ENCODE results near the gene KDM4D. TPM values are rescaled to one million over a fixed set of nuclear protein-coding genes. Genes with fewer than 3 reads are reported as not detected.

KDM4D gene
- total and polyA plus RNA-seq, 9 of the 15 experiments (the other 6 are each of a cell fraction or from before 2014, with no cell fraction given): 0.34 to 1.1 (median 0.50) TPM

- TF ChIP-seq GTF3C2 (IDR thresholded peaks at IDR 0.05; ENCODE audit: borderline replicate concordance, extremely low read depth, insufficient read length) (no peak), HMGXB4 (CRISPR knock-in tag; IDR thresholded peaks at IDR 0.05) (no peak), ZBTB40 (IDR thresholded peaks at IDR 0.05) (peak; percentile 95), ZBTB40 (CRISPR knock-in tag; IDR thresholded peaks at IDR 0.05) (no peak), RNF219 (CRISPR knock-in tag; IDR thresholded peaks at IDR 0.05) (no peak), HNRNPLL (IDR thresholded peaks at IDR 0.05; ENCODE audit: low read depth, low read length, poor library complexity, severe bottlenecking) (peak; percentile 74), GMEB1 (CRISPR knock-in tag; IDR thresholded peaks at IDR 0.05) (peak; percentile 77)
These were observed at the start of gene KDM4D, which contains the start of gene CWC15 (continued) for GRCh38 chr11:94973099-94973968.

Measured in K562 (cell line).